ENCODE results near the gene TYW1.
"Not testable (repeated sequence)": the region's sequence is repeated elsewhere in the genome, so short reads cannot be mapped to it uniquely, and the experiment has no call there.

The TYW1 gene

DNA sequence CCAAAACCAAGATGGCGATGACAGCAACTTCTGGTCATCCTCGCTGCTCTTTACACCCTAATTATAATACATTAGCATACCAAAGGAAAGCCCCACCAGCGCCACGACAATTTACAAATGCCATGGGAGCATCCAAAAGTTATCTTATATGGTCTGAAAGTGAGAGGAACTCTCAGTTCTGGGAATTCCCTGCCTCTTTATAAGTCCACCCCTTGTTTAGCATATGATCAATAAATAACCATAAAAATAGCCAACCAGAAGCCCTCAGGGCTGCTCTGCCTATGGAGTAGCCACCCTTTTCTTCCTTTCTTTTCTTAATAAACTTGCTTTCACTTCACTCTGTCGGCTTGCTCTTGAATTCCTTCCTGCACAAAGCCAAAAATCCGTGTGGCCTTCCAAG lies 262.7 kb downstream of the TYW1 start:
- DNase-seq: not testable (repeated sequence)

DNA sequence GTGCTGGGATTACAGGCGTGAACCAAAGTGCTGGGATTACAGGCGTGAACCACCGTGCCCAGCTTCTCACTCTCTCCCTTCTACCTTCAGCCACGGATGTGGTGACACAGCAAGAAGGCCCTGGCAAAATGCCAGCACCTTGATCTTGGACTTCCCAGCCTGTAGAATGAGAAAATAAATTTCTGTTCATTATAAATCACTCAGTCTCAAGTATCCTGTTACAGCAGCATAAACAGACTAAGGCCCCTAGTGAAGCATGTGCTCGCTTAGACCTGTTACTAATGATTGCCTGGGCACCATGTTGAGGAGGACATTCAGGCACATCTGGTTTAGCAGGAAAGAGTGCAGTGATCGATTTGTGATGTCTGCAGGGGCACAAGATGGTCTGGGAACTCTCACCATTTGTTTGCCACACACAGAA lies 263.5 kb downstream of the TYW1 start:
- DNase-seq: not testable (repeated sequence)

DNA sequence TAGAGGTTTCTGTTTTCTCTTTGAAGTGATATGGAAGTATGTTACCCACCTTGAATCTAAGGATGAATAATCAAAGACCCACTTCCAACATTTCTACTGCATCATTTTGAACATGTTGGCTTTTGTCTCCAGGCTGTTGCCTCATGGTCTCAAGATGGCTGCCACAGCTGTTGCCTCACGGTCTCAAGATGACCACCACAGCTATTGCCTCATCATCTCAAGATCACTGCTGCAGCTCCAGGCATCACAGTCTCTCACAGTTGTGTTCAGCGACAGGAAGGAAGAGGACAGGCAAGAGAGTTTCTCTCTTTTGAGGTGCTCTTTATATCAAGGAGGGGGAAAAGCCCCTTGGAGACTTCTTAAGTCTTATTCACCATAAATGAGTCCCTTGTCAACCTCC lies 267.4 kb downstream of the TYW1 start:
- DNase-seq: not testable (repeated sequence)

DNA sequence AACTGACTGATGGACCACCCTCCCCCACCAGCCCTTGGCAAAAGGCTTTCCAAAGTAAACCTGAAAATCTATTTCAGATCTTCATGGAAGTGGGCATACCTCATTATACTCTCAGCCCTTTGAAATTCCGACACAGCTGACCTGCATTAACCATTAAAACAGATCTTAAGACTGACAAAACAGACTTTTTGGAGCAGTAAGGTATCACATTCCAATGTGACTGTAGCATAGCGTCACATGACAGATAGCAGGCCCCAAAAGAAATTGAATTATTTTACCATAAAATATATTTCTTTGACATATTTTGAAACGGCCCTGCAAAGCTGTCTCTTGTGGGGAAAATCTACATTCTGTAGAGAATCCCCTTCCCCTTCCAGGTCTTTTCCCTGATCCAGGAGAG lies 269.4 kb downstream of the TYW1 start:
- DNase-seq: not testable (repeated sequence)

DNA sequence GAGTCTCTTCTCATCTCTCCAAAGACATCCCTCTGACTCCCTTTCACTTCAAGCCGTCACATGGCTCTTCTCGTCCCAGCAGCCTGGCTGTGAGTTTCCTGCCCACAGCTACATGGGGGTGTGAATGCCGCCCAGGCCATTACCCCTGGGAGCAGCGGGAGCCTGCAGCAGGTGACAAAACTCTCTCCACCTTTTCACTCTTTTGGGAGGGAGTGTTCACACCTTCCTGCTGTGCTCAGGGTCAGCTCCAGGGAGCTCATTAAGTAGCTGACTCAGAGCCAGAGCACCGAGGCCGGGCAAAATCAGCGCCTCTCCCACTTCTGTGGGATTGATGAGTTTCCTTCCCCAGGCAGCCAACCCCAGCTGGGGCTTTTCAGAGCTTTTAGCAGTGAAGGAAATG lies 271.3 kb downstream of the TYW1 start:
- no peak for DNase-seq

DNA sequence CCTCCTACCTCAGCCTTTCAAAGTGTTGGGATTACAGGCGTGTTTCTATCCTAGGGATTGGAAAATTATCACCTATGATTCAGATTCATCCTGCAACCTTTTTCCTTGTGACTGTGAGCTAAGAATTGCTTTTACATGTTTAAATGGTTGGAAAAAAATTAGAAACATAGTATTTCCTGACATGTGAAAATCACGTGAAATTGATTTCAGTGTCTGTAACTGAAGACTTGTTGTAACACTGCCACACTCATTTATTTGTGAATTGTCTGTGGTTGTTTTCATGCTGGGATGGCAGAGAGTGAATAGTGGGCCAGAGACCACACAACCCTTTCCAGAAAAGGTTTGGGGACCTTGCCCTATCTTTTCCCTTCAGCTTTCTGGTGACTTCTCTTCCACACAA lies 273.3 kb downstream of the TYW1 start:
- not testable (repeated sequence) for DNase-seq

All from activated CD4-positive, alpha-beta T cell treated with anti-CD3 and anti-CD28 coated beads, Interleukin-2, amount 50 U/mL, for 1 hour (primary cell).